IPS-15b (cell line): ENCODE results near the gene A2M.
"Not testable (repeated sequence)": the region's sequence is repeated elsewhere in the genome, so short reads cannot be mapped to it uniquely, and the experiment has no call there.

Source experiments
- H3K27me3 ChIP-seq: one replicate; pipeline ENCODE4 v1.6.1; 2013; ENCODE audit warnings: low read length; ENCODE audit not compliant: control insufficient read depth, insufficient read depth
- H3K36me3 ChIP-seq: one replicate; pipeline ENCODE4 v1.6.1; 2013; ENCODE audit warnings: low read length; ENCODE audit not compliant: control insufficient read depth, insufficient read depth
- H3K4me1 ChIP-seq: one replicate; pipeline ENCODE4 v1.6.1; 2013; ENCODE audit warnings: mild to moderate bottlenecking, low read length; ENCODE audit not compliant: control insufficient read depth, insufficient read depth
- H3K4me3 ChIP-seq: one replicate; pipeline ENCODE4 v1.5.1; 2013; ENCODE audit warnings: low read depth, low read length
- H3K9ac ChIP-seq: one replicate; pipeline ENCODE4 v1.6.1; 2013; ENCODE audit warnings: low read depth, mild to moderate bottlenecking, low read length
- H3K9me3 ChIP-seq: one replicate; pipeline ENCODE4 v1.6.1; 2013; ENCODE audit warnings: mild to moderate bottlenecking, low read length; ENCODE audit not compliant: control insufficient read depth, insufficient read depth

The A2M gene

GRCh38 chr12:9115731-9116559, at the start of gene A2M:
TSS of gene A2M (minus strand) at chr12:9115919. CDS start at chr12:9115849, 70 bp downstream.
- Histone ChIP-seq H3K36me3 (no peaks in the 10 kb centered on the region), H3K4me1 (peaks cover 4% of the 10 kb centered on the region), H3K9ac (no peak within 1 kb of the TSS), H3K4me3 (no peak within 1 kb of the TSS), H3K27me3 (no peaks in the 10 kb centered on the region), H3K9me3 (no peaks in the 10 kb centered on the region)

DNA sequence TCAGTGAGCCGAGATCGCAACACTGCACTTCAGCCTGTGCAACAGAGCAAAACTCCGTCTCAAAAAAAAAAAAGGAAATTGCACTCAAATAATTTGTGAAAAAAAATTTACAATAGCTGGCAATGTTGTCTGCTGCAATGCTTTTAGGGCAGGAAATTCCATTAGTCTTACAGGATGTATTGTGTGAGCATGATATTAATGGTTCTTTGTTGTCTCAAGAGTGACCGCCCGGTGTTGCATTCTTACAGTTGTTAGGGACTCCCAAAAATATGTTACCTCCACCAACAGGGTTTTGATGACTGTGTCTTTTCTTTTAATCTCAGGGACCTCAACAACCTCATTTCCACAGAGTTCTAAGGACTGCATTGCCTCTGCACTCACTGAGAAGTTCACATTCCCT, 47.7 kb upstream of the A2M start:
- Histone ChIP-seq H3K9ac (no peak overlapping the region), H3K4me3 (no peak overlapping the region), H3K9me3 (no peaks in the 10 kb centered on the region), H3K4me1 (peaks cover 3% of the 10 kb centered on the region), H3K36me3 (no peaks in the 10 kb centered on the region), H3K27me3 (no peaks in the 10 kb centered on the region)

DNA sequence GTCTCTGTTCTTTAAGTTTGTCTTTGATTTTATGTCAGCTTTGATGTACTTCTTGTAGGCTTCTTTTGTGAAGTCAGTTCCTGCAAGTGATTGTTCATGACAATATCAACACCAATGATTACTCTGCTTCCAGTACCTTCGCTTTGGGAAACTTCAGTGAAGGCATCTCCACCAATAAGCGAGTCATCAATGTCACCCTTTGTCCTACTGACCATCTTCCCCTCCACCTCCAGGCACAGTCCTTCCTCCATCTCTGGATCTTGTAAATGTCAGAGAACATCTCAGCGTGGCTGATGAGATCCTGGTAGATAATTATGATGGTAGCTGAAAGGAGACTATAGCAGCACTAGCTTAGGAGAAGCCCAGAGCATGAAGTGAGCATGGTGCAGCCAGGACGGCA, 40.4 kb upstream of the A2M start:
- no peaks in the 10 kb centered on the region for H3K4me1 ChIP-seq
- no peaks in the 10 kb centered on the region for H3K9me3 ChIP-seq
- H3K27me3 ChIP-seq: no peaks in the 10 kb centered on the region

GRCh38 chr12:9149372-9149771, 33.7 kb upstream of the A2M start:
- Histone ChIP-seq H3K27me3 (no peaks in the 10 kb centered on the region), H3K4me1 (no peaks in the 10 kb centered on the region), H3K9ac (no peak overlapping the region), H3K9me3 (no peaks in the 10 kb centered on the region), H3K4me3 (no peak overlapping the region), H3K36me3 (no peaks in the 10 kb centered on the region)

More for the DNA sequence above, 40.4 kb upstream of the A2M start:
- Histone ChIP-seq H3K4me3 (no peak overlapping the region), H3K36me3 (no peaks in the 10 kb centered on the region), H3K9ac (no peak overlapping the region)

GRCh38 chr12:9148926-9149325, 33.2 kb upstream of the A2M start:
- H3K27me3 ChIP-seq: no peaks in the 10 kb centered on the region
- H3K9ac ChIP-seq: no peak overlapping the region
- H3K4me3 ChIP-seq: no peak overlapping the region
- H3K9me3 ChIP-seq: no peaks in the 10 kb centered on the region
- no peaks in the 10 kb centered on the region for H3K36me3 ChIP-seq
- H3K4me1 ChIP-seq: no peaks in the 10 kb centered on the region

- no peaks in the 10 kb centered on the region for H3K27me3 ChIP-seq
- no peak overlapping the region for H3K4me3 ChIP-seq
- peaks cover 7% of the 10 kb centered on the region for H3K9me3 ChIP-seq
- H3K9ac ChIP-seq: no peak overlapping the region
- H3K36me3 ChIP-seq: no peaks in the 10 kb centered on the region
- no peaks in the 10 kb centered on the region for H3K4me1 ChIP-seq
Measured at GRCh38 chr12:9147461-9147860, 31.7 kb upstream of the A2M start.

GRCh38 chr12:9144730-9145106, 29.0 kb upstream of the A2M start:
- Histone ChIP-seq H3K9ac (no peak overlapping the region), H3K27me3 (no peaks in the 10 kb centered on the region), H3K36me3 (no peaks in the 10 kb centered on the region), H3K4me3 (no peak overlapping the region), H3K9me3 (peaks cover 7% of the 10 kb centered on the region), H3K4me1 (no peaks in the 10 kb centered on the region)

GRCh38 chr12:9143929-9144729, 28.4 kb upstream of the A2M start:
- H3K4me3 ChIP-seq: no peak overlapping the region
- no peak overlapping the region for H3K9ac ChIP-seq
- H3K27me3 ChIP-seq: no peaks in the 10 kb centered on the region
- H3K4me1 ChIP-seq: no peaks in the 10 kb centered on the region
- no peaks in the 10 kb centered on the region for H3K36me3 ChIP-seq
- peaks cover 7% of the 10 kb centered on the region for H3K9me3 ChIP-seq

DNA sequence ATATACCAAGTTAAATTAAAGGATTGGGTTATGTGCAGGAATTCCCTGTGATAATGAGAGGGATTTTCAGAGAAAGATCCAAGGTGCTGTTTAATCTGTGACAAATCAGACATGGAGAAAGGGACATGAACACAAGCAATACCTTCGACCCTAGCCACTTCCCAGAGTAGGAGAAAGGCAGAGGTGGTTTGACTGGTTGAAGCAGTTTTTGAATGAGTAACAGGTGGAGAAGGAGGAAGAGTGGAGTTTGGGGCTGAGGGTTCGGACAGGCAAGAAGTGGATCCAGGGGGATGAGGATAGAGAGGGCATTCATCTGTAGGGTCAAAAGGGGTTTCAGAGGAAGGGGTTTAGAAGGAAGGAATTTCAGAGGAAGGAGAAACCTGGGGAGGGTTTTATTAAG, 27.4 kb upstream of the A2M start:
- no peaks in the 10 kb centered on the region for H3K27me3 ChIP-seq
- no peak overlapping the region for H3K9ac ChIP-seq
- H3K4me3 ChIP-seq: no peak overlapping the region
- no peaks in the 10 kb centered on the region for H3K36me3 ChIP-seq
- peaks cover 7% of the 10 kb centered on the region for H3K9me3 ChIP-seq
- H3K4me1 ChIP-seq: no peaks in the 10 kb centered on the region

DNA sequence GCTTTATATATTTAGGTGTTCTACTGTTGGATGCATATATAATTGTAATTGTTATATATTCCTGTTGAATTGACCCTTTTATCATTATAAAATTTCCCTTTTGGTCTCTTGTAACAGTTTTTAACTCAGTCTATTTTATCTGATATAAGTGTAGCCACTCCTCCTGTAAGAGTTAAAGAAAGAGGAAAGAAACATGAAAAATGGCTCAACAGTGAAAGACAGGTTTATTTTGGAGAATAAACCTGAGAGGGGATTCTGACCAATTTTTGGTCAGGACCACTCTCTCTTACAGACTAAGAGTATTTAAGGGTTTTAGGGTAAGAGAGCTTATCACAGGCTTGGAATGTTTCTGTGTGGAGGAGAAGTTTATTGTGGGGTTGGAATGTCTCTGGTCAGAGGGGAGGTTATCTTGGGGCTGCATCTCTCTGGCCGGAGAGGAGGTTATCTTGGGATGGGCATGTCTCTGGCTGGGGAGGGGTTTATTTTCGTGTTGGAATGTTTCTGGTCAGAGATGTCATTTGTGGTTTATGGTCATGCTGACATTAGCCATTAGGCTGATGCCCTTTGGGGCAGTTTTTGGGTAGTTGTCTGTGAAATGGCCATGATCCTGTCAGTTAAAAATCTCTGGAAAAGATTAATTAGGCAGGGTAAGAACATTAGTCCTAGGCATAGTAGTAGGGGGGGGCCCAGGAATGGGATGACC, 24.0 kb upstream of the A2M start:
- not testable (repeated sequence) for H3K4me3 ChIP-seq, H3K36me3 ChIP-seq, H3K27me3 ChIP-seq, H3K4me1 ChIP-seq, H3K9me3 ChIP-seq, H3K9ac ChIP-seq

DNA sequence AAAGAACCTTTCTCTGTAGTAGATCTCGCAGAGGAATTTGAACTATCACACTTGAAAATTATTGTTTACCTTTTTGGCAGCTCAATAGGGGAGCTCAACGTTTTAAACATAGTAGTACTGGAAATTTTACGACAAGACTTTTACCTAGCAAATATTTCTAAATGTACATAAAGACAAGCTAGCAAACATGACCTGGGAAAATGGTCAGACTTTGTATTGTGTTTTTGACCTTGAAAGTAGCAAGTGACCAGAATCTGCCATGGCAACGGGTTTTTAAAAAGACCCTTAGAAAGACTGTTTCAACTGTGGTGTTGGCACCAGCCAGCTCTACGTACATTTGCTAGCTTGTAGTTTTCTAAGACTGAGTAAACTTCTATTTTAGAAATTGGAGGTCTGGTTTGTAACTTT, 20.2 kb upstream of the A2M start:
- H3K36me3 ChIP-seq: no peaks in the 10 kb centered on the region
- H3K9me3 ChIP-seq: no peaks in the 10 kb centered on the region

More for the DNA sequence above, 20.2 kb upstream of the A2M start:
- Histone ChIP-seq H3K4me3 (no peak overlapping the region), H3K4me1 (no peaks in the 10 kb centered on the region), H3K27me3 (no peaks in the 10 kb centered on the region), H3K9ac (no peak overlapping the region)
